ENCODE results near the gene GRIK4.

GRIK4 gene

DNA sequence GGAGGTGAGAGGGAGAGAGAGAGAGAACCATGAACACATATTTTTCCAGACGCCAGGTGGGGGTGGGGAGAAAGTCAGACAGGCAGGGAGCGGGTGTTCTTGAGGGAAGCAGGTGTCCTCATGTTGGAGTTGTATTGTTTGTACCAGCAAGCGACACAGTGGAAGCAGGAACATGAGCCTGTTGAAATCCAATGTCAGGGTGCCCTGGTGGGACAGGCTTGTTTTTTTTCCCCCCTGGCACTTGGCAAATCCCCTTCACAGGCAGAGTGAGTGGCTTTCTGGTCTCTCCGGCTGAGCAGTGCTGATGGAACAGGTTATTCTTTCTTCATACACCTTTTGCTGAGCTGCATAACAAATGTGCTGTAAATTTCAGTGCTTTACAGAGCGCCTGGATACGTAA lies 125.6 kb downstream of the GRIK4 start:
- H3K9me3 Mint-ChIP-seq = no peaks in the 10 kb centered on the region
- H3K27me3 Mint-ChIP-seq = peaks cover 43% of the 10 kb centered on the region
- H3K4me1 Mint-ChIP-seq = no peaks in the 10 kb centered on the region
- ATAC-seq (replicated peaks; ENCODE audit: extremely low read depth, poor library complexity, severe bottlenecking) (no peak), DNase-seq (ENCODE audit: low spot score in 2 of 2) (no peak)
- no peaks in the 10 kb centered on the region for H3K36me3 Mint-ChIP-seq (ENCODE audit: insufficient read depth)
- H3K4me3 Mint-ChIP-seq = no peak overlapping the region
- no peak overlapping the region for H3K27ac Mint-ChIP-seq (ENCODE audit: low read depth)

- Mint-ChIP-seq H3K36me3 (ENCODE audit: insufficient read depth) (no peaks in the 10 kb centered on the region), H3K4me1 (no peaks in the 10 kb centered on the region), H3K4me3 (no peak overlapping the region), H3K27ac (ENCODE audit: low read depth) (no peak overlapping the region), H3K9me3 (no peaks in the 10 kb centered on the region), H3K27me3 (peaks cover 66% of the 10 kb centered on the region)
- DNase-seq (ENCODE audit: low spot score in 2 of 2) (no peak), ATAC-seq (replicated peaks; ENCODE audit: extremely low read depth, poor library complexity, severe bottlenecking) (no peak)
Measured at GRCh38 chr11:120642196-120642894, 130.8 kb downstream of the GRIK4 start.

GRCh38 chr11:120643284-120643683 lies 131.7 kb downstream of the GRIK4 start:
- no peaks in the 10 kb centered on the region for H3K36me3 Mint-ChIP-seq (ENCODE audit: insufficient read depth)

GRCh38 chr11:120645639-120646038 lies 134.1 kb downstream of the GRIK4 start:
- Mint-ChIP-seq H3K27ac (ENCODE audit: low read depth) (no peak overlapping the region), H3K9me3 (no peaks in the 10 kb centered on the region), H3K4me3 (no peak overlapping the region), H3K4me1 (no peaks in the 10 kb centered on the region), H3K27me3 (peaks cover 74% of the 10 kb centered on the region), H3K36me3 (ENCODE audit: insufficient read depth) (no peaks in the 10 kb centered on the region)
- no peak for ATAC-seq (replicated peaks; ENCODE audit: extremely low read depth, poor library complexity, severe bottlenecking)
- DNase-seq (ENCODE audit: low spot score in 2 of 2) = no peak

More at GRCh38 chr11:120643284-120643683, 131.7 kb downstream of the GRIK4 start:
- Mint-ChIP-seq H3K9me3 (no peaks in the 10 kb centered on the region), H3K27ac (ENCODE audit: low read depth) (no peak overlapping the region), H3K27me3 (peaks cover 68% of the 10 kb centered on the region), H3K4me3 (no peak overlapping the region), H3K4me1 (no peaks in the 10 kb centered on the region)
- no peak for DNase-seq (ENCODE audit: low spot score in 2 of 2)
- no peak for ATAC-seq (replicated peaks; ENCODE audit: extremely low read depth, poor library complexity, severe bottlenecking)

DNA sequence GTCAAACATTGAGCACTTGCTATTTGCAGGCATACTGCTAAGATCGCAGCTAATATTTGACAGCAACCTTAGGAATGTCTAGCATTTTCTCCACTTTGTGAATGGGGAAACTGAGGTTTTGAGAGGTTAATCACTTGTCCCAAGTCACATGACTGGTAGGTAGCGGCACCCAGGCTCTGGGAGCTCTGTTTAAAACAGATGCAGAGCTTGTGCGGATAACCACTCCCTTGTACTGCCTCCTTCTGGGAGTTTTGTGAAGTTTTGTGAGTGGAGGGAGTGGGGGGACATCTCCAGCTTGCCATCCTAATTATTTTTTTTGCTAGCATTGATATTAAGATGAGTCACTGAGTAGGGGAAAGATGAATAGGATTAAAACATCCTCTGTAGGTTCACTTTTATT lies 134.7 kb downstream of the GRIK4 start:
- Mint-ChIP-seq H3K9me3 (no peaks in the 10 kb centered on the region), H3K4me3 (no peak overlapping the region), H3K27ac (ENCODE audit: low read depth) (no peak overlapping the region), H3K36me3 (ENCODE audit: insufficient read depth) (no peaks in the 10 kb centered on the region), H3K4me1 (no peaks in the 10 kb centered on the region), H3K27me3 (peaks cover 80% of the 10 kb centered on the region)
- no peak for DNase-seq (ENCODE audit: low spot score in 2 of 2)
- ATAC-seq (replicated peaks; ENCODE audit: extremely low read depth, poor library complexity, severe bottlenecking) = no peak

DNA sequence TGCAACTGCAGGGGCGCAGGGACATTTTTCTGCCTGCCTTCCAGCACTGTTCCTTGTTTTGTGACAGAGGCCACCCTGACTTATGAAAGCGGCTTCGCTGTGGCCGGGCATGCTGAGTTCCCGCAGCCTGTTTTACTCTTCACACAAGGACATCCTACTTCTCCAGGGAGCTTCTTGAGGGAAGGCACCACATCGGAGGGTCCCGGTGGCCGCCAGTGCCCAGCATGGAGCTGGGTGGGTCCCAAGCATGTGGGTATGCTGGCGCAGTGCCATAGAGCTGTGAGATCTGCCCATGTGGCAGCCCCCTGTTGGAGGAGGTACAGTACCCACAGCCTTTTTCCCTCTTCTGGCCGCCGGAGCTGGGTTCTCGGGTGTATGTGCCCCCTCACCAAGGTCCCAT lies 136.1 kb downstream of the GRIK4 start:
- ATAC-seq (replicated peaks; ENCODE audit: extremely low read depth, poor library complexity, severe bottlenecking) (no peak), DNase-seq (ENCODE audit: low spot score in 2 of 2) (no peak)
- H3K27me3 Mint-ChIP-seq = peaks cover 69% of the 10 kb centered on the region
- peaks cover under 1% of the 10 kb centered on the region for H3K36me3 Mint-ChIP-seq (ENCODE audit: insufficient read depth)
- H3K4me1 Mint-ChIP-seq = no peaks in the 10 kb centered on the region
- no peaks in the 10 kb centered on the region for H3K9me3 Mint-ChIP-seq
- no peak overlapping the region for H3K27ac Mint-ChIP-seq (ENCODE audit: low read depth)
- H3K4me3 Mint-ChIP-seq = no peak overlapping the region

DNA sequence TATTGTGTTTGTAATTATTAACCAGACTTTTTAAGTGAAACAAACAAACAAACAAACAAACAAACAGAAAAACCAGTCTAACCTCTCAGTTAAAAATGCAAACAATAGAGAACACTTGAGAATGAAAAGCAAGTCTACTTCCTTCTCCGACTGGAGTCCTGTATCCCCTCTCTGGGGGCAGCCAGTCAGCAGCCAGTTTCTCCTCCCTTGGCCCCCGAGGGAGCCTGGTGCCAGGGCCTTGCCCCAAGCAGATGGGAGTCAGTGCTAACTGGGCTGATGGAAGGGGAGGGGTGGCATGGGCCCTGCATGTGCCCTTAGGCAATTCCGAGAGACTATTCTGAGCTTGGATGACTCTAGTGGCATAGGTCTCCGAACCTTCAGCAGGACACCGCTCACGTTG lies 137.2 kb downstream of the GRIK4 start:
- peaks cover 60% of the 10 kb centered on the region for H3K27me3 Mint-ChIP-seq
- no peaks in the 10 kb centered on the region for H3K9me3 Mint-ChIP-seq
- DNase-seq (ENCODE audit: low spot score in 2 of 2) (no peak), ATAC-seq (replicated peaks; ENCODE audit: extremely low read depth, poor library complexity, severe bottlenecking) (no peak)
- H3K4me3 Mint-ChIP-seq = no peak overlapping the region
- peaks cover 2% of the 10 kb centered on the region for H3K36me3 Mint-ChIP-seq (ENCODE audit: insufficient read depth)
- no peak overlapping the region for H3K27ac Mint-ChIP-seq (ENCODE audit: low read depth)
- no peaks in the 10 kb centered on the region for H3K4me1 Mint-ChIP-seq

- Mint-ChIP-seq H3K4me3 (no peak overlapping the region), H3K27ac (ENCODE audit: low read depth) (no peak overlapping the region), H3K9me3 (no peaks in the 10 kb centered on the region), H3K36me3 (ENCODE audit: insufficient read depth) (peaks cover 2% of the 10 kb centered on the region), H3K27me3 (peaks cover 57% of the 10 kb centered on the region), H3K4me1 (no peaks in the 10 kb centered on the region)
- DNase-seq (ENCODE audit: low spot score in 2 of 2) (no peak), ATAC-seq (replicated peaks; ENCODE audit: extremely low read depth, poor library complexity, severe bottlenecking) (no peak)
Measured at GRCh38 chr11:120649316-120649715, 137.8 kb downstream of the GRIK4 start.

- ATAC-seq (replicated peaks; ENCODE audit: extremely low read depth, poor library complexity, severe bottlenecking) (no peak), DNase-seq (ENCODE audit: low spot score in 2 of 2) (no peak)
- Mint-ChIP-seq H3K9me3 (no peaks in the 10 kb centered on the region), H3K36me3 (ENCODE audit: insufficient read depth) (peaks cover 2% of the 10 kb centered on the region), H3K27me3 (peaks cover 52% of the 10 kb centered on the region), H3K4me3 (no peak overlapping the region), H3K4me1 (peaks cover 10% of the 10 kb centered on the region), H3K27ac (ENCODE audit: low read depth) (no peak overlapping the region)
Measured at GRCh38 chr11:120651396-120651795, 139.8 kb downstream of the GRIK4 start.

DNA sequence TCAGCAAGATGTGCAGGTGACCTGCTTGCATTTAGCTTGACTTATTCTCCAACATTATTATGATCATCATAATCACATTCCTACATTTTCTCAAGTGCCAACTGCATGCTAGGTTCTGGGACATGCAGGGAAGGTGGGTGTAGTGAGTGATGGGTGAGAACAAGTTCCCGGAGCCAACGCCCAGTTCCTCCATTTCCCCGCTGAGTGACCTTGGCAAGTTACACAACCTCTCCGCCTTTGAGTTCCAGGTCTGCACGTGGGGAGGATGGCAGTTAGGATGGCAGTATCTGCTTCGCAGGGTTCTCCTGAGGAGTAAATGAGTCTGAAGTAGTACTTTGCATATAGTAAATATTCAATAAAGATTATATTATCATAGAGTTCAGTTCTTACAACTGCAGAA lies 140.3 kb downstream of the GRIK4 start:
- Mint-ChIP-seq H3K36me3 (ENCODE audit: insufficient read depth) (peaks cover 2% of the 10 kb centered on the region), H3K9me3 (no peaks in the 10 kb centered on the region), H3K27ac (ENCODE audit: low read depth) (no peak overlapping the region), H3K27me3 (peaks cover 47% of the 10 kb centered on the region), H3K4me1 (peaks cover 10% of the 10 kb centered on the region), H3K4me3 (no peak overlapping the region)
- ATAC-seq (replicated peaks; ENCODE audit: extremely low read depth, poor library complexity, severe bottlenecking) (no peak), DNase-seq (ENCODE audit: low spot score in 2 of 2) (no peak)

DNA sequence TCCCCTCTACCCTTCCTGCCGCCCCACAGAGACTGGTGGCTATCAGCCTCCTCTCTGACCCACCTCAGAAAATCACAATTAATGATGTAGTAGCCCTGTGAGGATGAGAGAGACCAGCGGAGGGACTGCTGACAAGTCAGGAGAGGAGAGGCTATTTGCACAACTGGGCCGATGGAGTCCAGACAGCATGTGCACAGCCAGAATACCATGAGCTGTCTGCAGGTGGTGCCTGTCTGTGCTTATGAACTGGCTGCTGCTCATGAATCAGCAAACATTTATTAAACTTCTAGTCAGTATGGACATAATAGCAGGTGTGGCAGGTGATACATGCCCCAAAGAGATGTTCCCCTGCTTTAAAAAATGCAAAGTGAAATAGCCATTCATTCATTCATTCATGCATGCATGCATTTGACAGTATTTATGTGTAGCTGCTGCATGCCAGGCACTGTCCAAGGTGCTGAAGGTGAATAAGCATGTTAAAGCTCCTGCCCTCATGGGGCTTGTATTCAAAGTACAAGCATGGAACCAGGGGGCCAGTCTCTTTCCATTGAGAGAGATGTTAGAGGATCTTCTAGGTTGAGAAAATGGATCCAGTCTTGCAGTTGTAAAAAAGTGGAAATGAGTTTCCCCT lies 141.3 kb downstream of the GRIK4 start:
- Mint-ChIP-seq H3K9me3 (no peaks in the 10 kb centered on the region), H3K36me3 (ENCODE audit: insufficient read depth) (peaks cover 2% of the 10 kb centered on the region), H3K4me3 (no peak overlapping the region), H3K4me1 (peaks cover 10% of the 10 kb centered on the region), H3K27me3 (peaks cover 43% of the 10 kb centered on the region), H3K27ac (ENCODE audit: low read depth) (no peak overlapping the region)
- no peak for ATAC-seq (replicated peaks; ENCODE audit: extremely low read depth, poor library complexity, severe bottlenecking)
- no peak for DNase-seq (ENCODE audit: low spot score in 2 of 2)

GRCh38 chr11:120655589-120655988 lies 144.0 kb downstream of the GRIK4 start:
- Mint-ChIP-seq H3K4me1 (peaks cover 10% of the 10 kb centered on the region), H3K4me3 (no peak overlapping the region), H3K27me3 (peaks cover 29% of the 10 kb centered on the region), H3K27ac (ENCODE audit: low read depth) (no peak overlapping the region), H3K36me3 (ENCODE audit: insufficient read depth) (peaks cover 2% of the 10 kb centered on the region), H3K9me3 (no peaks in the 10 kb centered on the region)
- ATAC-seq (replicated peaks; ENCODE audit: extremely low read depth, poor library complexity, severe bottlenecking) = no peak
- no peak for DNase-seq (ENCODE audit: low spot score in 2 of 2)

- H3K27ac Mint-ChIP-seq (ENCODE audit: low read depth) = no peak overlapping the region
- H3K9me3 Mint-ChIP-seq = no peaks in the 10 kb centered on the region
- H3K36me3 Mint-ChIP-seq (ENCODE audit: insufficient read depth) = peaks cover 2% of the 10 kb centered on the region
- no peak overlapping the region for H3K4me3 Mint-ChIP-seq
- ATAC-seq (replicated peaks; ENCODE audit: extremely low read depth, poor library complexity, severe bottlenecking) = no peak
- peaks cover 10% of the 10 kb centered on the region for H3K4me1 Mint-ChIP-seq
- no peak for DNase-seq (ENCODE audit: low spot score in 2 of 2)
- peaks cover 27% of the 10 kb centered on the region for H3K27me3 Mint-ChIP-seq
Measured at GRCh38 chr11:120657306-120658070, 145.9 kb downstream of the GRIK4 start.

Measured in central memory CD8-positive, alpha-beta T cell (primary cell).